Pancreas (tissue), 10 donors: ENCODE data around the gene CA9. TPM values are rescaled to one million over a fixed set of nuclear protein-coding genes. Genes with fewer than 3 reads are reported as not detected.

ENCODE experiments used
- ATAC-seq, 4 donors: fragments of 200-7000 bp; cut with Tn5 transposase; one replicate each; pipeline versions ENCODE4 v1.8.0 to v1.9.1; 2020; ENCODE audit warnings: mild to moderate bottlenecking in 4 of 4, moderate library complexity in 4 of 4
- DNase-seq, 6 donors: peaks; one replicate each; pipeline ENCODE4 v3.0.0-alpha.2; 2020
- FAIRE-seq: peaks from 2 replicates; lab custom pipeline; 2012; peaks lifted over from hg19 to GRCh38; lab: Jason Lieb, UNC
- H3K27ac ChIP-seq, 4 donors: fragments of 200-600 bp; sonication (generic); 1 replicate in 3 of 4; 2 replicates in 1 of 4; pipeline versions ENCODE4 v1.5.0 to v1.8.0; 2020
- H3K27me3 ChIP-seq, 4 donors: fragments of 200-600 bp; one replicate each; pipeline ENCODE4 v1.8.0; 2021
- H3K36me3 ChIP-seq, 3 donors: fragments of 200-600 bp; sonication (generic) in 1 of 3; one replicate each; pipeline versions ENCODE4 v1.5.0 to v1.8.0; 2020 to 2021
- H3K4me1 ChIP-seq, 3 donors: fragments of 200-600 bp; one replicate each; pipeline ENCODE4 v1.8.0; 2021
- H3K4me3 ChIP-seq, 4 donors: fragments of 200-600 bp; sonication (generic) in 2 of 4; one replicate each; pipeline versions ENCODE4 v1.5.0 to v1.8.0; 2020 to 2021
- H3K9me3 ChIP-seq, 4 donors: fragments of 200-600 bp; one replicate each; pipeline ENCODE4 v1.8.0; 2021
- WGBS, 2 donors: extraction: QIAGEN DNeasy Blood & Tissue Kit; methylation state at CpG; one replicate each; pipeline ENCODE4 v1.1.7; 2013; 5-methylcytosine and 5-hydroxymethylcytosine counted together
- intact Hi-C, 3 donors: fragments of 100-400 bp; cut with DNase I; formaldehyde crosslinking; loops; one replicate each; pipeline versions ENCODE4 v1.11.1 to v1.14.2; 2022
- polyA plus RNA-seq, 2 donors: library from polyadenylated mRNA; stranded (reverse); fragments of 200-250 nt; gene quantifications; one replicate each; pipeline ENCODE4 v1.2.3, GENCODE V29; 2013
- total RNA-seq, 6 donors: library from RNA; stranded (reverse); fragmentation: NEBNext Ultra II Directional in 4 of 6; extraction: Animal tissue kit (Norgen Biotek cat#: 25700) in 4 of 6; gene quantifications; one replicate each; pipeline versions ENCODE4 v1.2.1 to v1.2.4, GENCODE V29; 2021 to 2023
- TF ChIP-seq, protein P1 (sequence below), 4 donors: fragments of 200-600 bp; sonication (generic) in 3 of 4; IDR thresholded peaks; one replicate each; pipeline versions ENCODE4 v1.5.0 to v1.8.0; 2021; ENCODE audit warnings: antibody characterized with exemption in 4 of 4
- donor health status: healthy with polysubstance abuse.
- donor health status: DM: no; HTN: no; CAD: no; lungs with moderate emphysema.
- donor health status: DM: no; HTN: no; CAD: no.
- donor health status: control.
- donor health status: control.
- donor health status: Bipolar disorder and iron deficiency.
- donor health status: DM: yes; HTN: yes; CAD: no.
- donor health status: DM: no; HTN: no; CAD: no.
- donor health status: DM: no; HTN: no; CAD: no.
- donor health status: DM: yes; HTN: yes; CAD: no.

The CA9 gene
- total and polyA plus RNA-seq, 8 donors, result 1.2 to 75.6 (median 7.9) TPM

DNA sequence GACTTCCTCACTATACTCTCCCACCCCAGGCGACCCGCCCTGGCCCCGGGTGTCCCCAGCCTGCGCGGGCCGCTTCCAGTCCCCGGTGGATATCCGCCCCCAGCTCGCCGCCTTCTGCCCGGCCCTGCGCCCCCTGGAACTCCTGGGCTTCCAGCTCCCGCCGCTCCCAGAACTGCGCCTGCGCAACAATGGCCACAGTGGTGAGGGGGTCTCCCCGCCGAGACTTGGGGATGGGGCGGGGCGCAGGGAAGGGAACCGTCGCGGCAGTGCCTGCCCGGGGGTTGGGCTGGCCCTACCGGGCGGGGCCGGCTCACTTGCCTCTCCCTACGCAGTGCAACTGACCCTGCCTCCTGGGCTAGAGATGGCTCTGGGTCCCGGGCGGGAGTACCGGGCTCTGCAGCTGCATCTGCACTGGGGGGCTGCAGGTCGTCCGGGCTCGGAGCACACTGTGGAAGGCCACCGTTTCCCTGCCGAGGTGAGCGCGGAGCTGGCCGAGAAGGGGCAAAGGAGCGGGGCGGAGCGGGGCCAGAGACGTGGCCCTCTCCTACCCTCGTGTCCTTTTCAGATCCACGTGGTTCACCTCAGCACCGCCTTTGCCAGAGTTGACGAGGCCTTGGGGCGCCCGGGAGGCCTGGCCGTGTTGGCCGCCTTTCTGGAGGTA is 2.1 kb downstream of the CA9 start:
- ATAC-seq, result peak in 3 of 4 donors; percentile 35 to 57 (median 45)
- no peaks in the 10 kb centered on the region for H3K9me3 ChIP-seq
- no peak overlapping the region for H3K27ac ChIP-seq
- WGBS, 2 donors, result 12 to 25% methylated on average over 51 of the region's 51 CpGs
- peaks cover 4 to 21% (median 16%) of the 10 kb centered on the region in 3 donors for H3K4me1 ChIP-seq
- FAIRE-seq, result no peak
- H3K4me3 ChIP-seq, result peak overlapping the region; percentile 20 to 47 (median 35)
- TF ChIP-seq, protein P1, sequence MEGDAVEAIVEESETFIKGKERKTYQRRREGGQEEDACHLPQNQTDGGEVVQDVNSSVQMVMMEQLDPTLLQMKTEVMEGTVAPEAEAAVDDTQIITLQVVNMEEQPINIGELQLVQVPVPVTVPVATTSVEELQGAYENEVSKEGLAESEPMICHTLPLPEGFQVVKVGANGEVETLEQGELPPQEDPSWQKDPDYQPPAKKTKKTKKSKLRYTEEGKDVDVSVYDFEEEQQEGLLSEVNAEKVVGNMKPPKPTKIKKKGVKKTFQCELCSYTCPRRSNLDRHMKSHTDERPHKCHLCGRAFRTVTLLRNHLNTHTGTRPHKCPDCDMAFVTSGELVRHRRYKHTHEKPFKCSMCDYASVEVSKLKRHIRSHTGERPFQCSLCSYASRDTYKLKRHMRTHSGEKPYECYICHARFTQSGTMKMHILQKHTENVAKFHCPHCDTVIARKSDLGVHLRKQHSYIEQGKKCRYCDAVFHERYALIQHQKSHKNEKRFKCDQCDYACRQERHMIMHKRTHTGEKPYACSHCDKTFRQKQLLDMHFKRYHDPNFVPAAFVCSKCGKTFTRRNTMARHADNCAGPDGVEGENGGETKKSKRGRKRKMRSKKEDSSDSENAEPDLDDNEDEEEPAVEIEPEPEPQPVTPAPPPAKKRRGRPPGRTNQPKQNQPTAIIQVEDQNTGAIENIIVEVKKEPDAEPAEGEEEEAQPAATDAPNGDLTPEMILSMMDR (IDR thresholded peaks at IDR 0.05), result no peak
- H3K27me3 ChIP-seq, result no peaks in the 10 kb centered on the region
- intact Hi-C loops, result no loop called here
- peak in 4 of 6 donors; percentile 48 to 78 (median 64) for DNase-seq
- H3K36me3 ChIP-seq, result no peaks in the 10 kb centered on the region

DNA sequence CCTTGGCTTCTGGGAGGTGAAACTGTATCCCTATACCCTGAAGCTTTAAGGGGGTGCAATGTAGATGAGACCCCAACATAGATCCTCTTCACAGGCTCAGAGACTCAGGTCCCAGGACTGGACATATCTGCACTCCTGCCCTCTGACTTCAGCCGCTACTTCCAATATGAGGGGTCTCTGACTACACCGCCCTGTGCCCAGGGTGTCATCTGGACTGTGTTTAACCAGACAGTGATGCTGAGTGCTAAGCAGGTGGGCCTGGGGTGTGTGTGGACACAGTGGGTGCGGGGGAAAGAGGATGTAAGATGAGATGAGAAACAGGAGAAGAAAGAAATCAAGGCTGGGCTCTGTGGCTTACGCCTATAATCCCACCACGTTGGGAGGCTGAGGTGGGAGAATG is 5.4 kb downstream of the CA9 start:
- H3K9me3 ChIP-seq, result no peaks in the 10 kb centered on the region
- H3K4me1 ChIP-seq, result peaks cover 0 to 3% (median 3%) of the 10 kb centered on the region in 3 donors
- H3K4me3 ChIP-seq, result no peak overlapping the region
- TF ChIP-seq, protein P1 (IDR thresholded peaks at IDR 0.05), result no peak
- WGBS, 2 donors, result 87 to 92% methylated on average over 5 of the region's 5 CpGs
- no peak for ATAC-seq
- no peak overlapping the region for H3K27ac ChIP-seq
- no peaks in the 10 kb centered on the region for H3K36me3 ChIP-seq
- no peaks in the 10 kb centered on the region for H3K27me3 ChIP-seq
- no peak for FAIRE-seq
- intact Hi-C loops, result no loop called here
- peak in 1 of 6 donors; percentile 5 for DNase-seq

DNA sequence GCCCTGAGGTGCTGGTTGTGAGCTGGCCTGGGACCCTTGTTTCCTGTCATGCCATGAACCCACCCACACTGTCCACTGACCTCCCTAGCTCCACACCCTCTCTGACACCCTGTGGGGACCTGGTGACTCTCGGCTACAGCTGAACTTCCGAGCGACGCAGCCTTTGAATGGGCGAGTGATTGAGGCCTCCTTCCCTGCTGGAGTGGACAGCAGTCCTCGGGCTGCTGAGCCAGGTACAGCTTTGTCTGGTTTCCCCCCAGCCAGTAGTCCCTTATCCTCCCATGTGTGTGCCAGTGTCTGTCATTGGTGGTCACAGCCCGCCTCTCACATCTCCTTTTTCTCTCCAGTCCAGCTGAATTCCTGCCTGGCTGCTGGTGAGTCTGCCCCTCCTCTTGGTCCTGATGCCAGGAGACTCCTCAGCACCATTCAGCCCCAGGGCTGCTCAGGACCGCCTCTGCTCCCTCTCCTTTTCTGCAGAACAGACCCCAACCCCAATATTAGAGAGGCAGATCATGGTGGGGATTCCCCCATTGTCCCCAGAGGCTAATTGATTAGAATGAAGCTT is 6.1 kb downstream of the CA9 start:
- DNase-seq (no peak), ATAC-seq (no peak), FAIRE-seq (no peak)
- no peak overlapping the region for H3K27ac ChIP-seq
- no peaks in the 10 kb centered on the region for H3K36me3 ChIP-seq
- H3K4me3 ChIP-seq, result no peak overlapping the region
- peaks cover 0 to 3% (median 0%) of the 10 kb centered on the region in 3 donors for H3K4me1 ChIP-seq
- no peaks in the 10 kb centered on the region for H3K9me3 ChIP-seq
- WGBS, 2 donors, result 91% methylated on average over 8 of the region's 8 CpGs
- intact Hi-C loops, result no loop called here
- no peaks in the 10 kb centered on the region for H3K27me3 ChIP-seq
- TF ChIP-seq, protein P1 (IDR thresholded peaks at IDR 0.05), result no peak

DNA sequence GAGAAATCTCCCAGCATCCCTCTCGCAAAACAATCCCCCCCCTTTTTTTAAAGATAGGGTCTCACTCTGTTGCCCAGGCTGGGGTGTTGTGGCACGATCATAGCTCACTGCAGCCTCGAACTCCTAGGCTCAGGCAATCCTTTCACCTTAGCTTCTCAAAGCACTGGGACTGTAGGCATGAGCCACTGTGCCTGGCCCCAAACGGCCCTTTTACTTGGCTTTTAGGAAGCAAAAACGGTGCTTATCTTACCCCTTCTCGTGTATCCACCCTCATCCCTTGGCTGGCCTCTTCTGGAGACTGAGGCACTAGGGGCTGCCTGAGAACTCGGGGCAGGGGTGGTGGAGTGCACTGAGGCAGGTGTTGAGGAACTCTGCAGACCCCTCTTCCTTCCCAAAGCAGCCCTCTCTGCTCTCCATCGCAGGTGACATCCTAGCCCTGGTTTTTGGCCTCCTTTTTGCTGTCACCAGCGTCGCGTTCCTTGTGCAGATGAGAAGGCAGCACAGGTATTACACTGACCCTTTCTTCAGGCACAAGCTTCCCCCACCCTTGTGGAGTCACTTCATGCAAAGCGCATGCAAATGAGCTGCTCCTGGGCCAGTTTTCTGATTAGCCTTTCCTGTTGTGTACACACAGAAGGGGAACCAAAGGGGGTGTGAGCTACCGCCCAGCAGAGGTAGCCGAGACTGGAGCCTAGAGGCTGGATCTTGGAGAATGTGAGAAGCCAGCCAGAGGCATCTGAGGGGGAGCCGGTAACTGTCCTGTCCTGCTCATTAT is 6.8 kb downstream of the CA9 start:
- H3K27ac ChIP-seq, result no peak overlapping the region
- FAIRE-seq (no peak), ATAC-seq (no peak), DNase-seq (no peak)
- no peak overlapping the region for H3K4me3 ChIP-seq
- WGBS, 2 donors, result 67 to 68% methylated on average over 15 of the region's 15 CpGs
- peaks cover 0 to 3% (median 0%) of the 10 kb centered on the region in 3 donors for H3K4me1 ChIP-seq
- TF ChIP-seq, protein P1 (IDR thresholded peaks at IDR 0.05), result no peak
- no peaks in the 10 kb centered on the region for H3K9me3 ChIP-seq
- H3K36me3 ChIP-seq, result no peaks in the 10 kb centered on the region
- H3K27me3 ChIP-seq, result no peaks in the 10 kb centered on the region
- intact Hi-C loops, result no loop called here
